Measurements from ENCODE around the gene FCN2.

Gene FCN2

DNA sequence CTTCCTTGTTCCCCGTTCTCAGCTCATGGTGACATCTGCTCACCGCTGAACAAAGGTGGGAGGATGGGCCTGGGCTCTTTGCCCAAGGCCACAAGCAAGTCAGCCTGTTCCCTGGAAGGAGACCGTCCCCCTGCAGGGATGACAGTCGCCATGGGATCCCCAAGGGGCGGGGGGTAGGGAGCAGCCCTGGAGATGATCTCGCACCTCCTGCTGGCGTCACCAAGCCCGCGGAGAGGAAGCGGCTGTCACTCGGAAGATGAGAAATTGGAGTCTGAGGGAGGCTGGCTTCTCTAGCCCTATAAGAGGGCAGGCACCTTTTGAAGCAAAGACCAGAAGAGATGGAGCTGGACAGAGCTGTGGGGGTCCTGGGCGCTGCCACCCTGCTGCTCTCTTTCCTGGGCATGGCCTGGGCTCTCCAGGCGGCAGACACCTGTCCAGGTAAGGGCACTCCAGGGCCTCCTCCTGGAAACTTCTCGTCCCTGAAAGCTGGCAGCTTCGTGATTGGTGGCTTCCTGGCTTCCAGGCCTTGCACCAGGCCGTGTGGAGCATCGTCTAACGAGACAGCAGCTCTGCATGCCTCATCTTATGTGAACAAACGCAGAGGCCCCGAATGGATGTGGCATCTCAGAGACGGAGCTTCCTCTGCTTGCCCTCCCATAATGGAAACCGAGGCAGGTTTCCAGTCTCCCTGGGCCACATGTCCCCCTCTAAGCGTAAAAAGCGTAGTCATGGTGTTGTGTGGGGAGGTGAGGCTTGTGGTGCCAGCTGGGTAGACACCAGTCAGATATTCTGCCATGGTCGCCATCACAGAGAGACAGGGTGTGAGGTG lies at the start of gene FCN2:
FCN2 (plus strand) TSS at position 327 of the 829 bp plus-strand sequence; CDS start at position 339, 12 bp downstream.
- DNase-seq (ENCODE audit: low read depth): no peak

DNA sequence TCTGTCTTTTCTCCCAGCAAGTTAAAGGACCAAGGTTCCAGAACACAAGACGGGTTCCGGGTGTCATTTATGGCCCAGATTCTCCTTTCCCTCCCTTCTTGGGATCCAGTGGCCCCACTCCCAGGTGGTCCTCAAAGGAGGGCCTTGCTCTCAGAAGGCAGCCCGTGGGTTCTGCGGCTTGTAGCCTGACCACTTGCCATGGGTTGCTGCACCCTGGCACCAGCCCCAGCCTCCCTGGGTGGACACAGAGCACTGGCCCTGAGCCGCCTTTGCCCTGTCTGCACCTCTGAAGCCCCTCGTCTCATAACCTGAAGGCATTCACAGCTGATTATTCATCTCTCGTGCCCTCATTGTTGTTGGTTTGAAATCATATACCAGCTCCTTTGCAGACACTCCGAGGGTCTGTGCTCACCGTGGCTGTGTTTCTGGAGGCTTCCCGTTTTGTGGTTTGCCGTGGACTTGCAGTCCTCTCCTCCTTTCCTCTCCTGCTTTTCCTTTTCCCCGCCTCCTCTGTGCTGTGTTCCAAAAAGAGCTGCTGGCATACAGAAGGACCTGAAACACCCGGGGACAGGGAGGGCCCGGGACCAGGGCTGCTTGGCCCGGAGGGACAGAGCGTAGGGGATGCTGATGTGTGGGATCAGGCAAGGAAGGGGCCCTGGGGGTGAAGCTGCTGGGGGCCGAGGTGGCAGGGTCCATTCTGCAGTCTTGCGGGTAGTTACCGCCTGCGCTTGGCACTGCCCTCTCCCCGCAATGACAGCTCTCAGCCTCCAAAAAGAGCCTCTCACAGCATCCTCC lies 49.5 kb upstream of the FCN2 start:
- no peak for DNase-seq (ENCODE audit: low read depth)

DNA sequence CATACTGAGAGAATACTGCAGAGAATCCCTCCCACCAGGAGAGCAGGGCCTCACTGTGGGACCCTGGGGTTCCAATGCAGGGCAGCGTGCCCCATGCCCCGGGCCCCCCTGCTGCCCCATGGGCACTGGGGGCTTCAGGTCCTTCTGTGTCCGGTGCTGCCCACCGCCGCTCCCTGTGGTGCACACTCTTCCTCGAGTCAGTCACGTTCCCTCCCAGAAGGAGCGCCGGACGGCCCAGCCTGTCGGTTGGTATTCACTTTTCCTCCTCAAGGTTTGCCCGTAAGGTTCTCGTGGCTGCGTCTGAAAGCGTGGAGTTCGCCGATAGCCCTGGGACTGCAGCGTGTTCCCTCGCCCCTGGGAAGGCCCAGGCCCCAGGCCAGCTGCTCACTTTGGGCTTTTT lies 48.1 kb upstream of the FCN2 start:
- DNase-seq (ENCODE audit: low read depth): no peak

DNA sequence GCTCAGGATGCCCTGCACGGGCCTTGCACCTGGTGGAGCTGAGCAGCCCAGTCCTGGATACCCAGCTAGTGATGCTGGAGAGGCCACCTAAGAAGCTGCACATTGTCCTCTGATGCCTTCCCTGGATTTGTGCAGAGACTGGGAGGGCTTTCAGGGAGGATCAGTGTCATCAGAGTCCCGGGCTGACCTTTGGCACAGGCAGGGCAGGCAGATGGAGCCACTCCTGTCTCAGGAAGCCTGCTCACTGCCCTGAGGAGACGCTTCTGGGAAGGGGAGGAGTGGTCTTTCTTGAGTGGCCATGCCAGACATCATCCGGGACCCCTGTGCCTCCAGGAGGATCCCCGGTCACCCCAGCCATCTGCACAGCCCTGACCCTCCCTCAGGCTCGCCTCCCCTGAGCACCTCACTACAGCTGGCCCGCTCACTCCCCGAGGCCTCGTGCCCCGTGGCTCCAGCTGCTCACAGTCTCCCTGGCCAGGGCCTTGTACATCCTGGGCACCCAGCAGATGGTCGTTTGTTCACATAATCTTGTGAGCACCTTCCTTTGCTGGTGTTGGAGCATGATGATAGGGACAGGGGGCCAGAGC lies 47.2 kb upstream of the FCN2 start:
- no peak for DNase-seq (ENCODE audit: low read depth)

DNA sequence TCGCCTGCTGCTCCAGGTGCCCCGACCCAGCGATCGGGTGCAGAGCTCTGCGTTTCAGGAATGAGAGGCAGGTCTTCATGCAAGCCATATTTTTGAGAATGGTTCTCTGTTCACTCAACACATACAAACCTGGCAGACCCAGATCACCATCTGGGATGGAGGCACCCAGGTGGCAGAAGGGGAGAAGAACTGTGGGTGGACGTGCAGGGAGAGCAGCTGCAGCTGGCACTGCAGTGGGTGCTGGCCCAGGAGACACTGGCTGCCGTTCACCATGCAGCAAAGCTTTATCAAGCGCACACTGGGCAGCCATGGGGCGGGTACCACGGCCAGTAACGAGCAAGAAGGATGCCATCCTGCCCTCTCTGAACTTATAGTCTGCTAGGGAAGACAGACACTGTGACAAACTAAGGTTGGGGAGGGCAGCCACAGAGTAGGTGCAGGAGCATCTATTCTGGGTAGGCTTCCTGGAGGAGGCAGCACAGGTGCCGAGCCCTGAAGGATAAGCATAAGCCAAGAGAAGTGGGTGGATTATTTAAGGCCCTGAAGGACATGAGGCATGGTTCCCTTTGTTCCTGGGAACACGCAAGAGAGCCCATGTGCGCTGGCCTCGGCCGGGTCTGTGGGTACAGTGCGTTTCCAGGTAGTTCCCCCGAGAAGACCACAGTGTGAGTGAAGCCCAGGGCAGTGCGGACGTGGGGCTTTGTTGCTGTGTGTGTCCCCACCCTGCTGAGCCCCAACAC lies 46.2 kb upstream of the FCN2 start:
- no peak for DNase-seq (ENCODE audit: low read depth)

DNA sequence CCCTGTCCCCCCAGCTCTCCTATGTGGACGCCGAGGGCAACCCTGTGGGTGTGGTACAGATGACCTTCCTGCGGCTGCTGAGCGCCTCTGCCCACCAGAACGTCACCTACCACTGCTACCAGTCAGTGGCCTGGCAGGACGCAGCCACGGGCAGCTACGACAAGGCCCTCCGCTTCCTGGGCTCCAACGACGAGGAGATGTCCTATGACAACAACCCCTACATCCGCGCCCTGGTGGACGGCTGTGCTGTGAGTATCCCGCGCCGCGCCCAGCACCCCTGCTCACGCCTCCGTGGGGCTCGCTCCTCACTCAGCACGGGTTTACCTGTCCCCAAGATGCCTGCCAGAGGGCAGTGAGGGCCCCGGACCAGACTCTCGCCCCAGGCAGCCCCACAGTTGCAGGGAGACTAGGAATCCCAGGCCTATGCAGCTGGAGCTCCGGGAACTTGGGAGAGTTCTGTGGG lies 45.6 kb upstream of the FCN2 start:
- DNase-seq (ENCODE audit: low read depth): no peak

DNA sequence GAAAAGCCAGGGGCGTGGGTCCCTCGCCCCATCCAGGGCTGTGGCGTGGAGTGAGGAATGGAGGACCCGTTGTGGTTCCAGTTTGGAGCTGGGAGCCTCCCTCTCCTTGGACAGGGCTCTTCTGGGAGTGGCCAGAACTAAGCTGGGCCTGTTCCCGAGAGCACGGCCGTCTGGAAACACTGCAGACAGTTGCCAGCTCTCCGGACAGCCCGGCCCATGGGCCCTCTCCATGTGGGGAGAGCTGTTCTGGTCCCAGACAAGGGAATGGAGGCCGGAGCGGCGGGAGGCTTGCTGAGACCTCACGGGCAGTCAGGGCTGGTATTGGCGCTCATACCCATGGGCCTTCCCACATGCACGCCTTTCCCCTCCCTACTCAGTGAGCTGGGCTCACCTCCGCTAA lies 45.2 kb upstream of the FCN2 start:
- DNase-seq (ENCODE audit: low read depth): no peak

DNA sequence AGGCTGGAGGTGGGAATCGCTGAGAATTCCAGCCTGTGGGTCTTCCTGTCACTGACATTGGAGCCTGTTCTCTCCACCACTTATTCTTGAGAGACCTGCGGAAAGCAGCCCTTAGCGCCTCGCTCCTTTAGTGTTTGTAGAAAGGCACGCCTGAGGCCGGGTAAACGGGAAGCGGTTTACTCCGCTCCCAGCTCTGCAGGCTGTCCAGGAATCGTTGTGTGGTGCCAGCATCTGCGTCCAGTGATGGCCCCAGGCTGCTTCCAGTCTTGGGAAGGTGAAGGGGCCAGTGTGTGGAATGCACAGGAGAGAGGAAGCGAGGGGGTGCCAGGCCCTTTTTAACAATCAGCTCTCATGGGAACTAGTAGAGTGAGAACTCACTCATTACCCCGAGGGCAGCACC lies 44.6 kb upstream of the FCN2 start:
- DNase-seq (ENCODE audit: low read depth): no peak

DNA sequence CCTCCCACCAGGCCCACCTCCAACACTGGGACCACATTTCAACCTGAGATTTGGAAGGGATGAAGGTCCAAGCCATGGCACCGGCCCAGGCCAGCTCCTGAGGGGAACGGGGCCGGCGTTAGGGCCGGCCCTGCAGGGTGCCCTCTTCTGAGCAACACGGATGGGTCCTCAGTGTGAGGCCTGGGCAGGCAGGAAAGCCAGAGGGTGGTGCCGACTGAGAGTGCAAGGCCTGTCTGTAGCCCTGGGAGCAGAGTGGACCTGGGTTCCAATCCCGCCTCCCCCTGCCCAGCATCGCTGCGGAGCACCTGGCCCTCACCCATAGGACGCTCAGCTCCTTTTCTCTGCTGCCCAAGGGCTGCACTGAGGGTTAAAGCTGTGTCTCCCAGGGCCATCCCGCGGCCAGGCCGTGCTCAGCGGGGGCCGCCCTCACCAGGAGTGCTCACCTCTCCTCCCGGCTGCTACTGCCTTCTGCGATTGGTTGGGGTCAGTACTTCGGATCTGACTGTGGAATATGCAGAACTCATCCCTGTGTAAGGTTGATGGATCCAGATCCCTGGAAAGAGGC lies 44.1 kb upstream of the FCN2 start:
- DNase-seq (ENCODE audit: low read depth): no peak

DNA sequence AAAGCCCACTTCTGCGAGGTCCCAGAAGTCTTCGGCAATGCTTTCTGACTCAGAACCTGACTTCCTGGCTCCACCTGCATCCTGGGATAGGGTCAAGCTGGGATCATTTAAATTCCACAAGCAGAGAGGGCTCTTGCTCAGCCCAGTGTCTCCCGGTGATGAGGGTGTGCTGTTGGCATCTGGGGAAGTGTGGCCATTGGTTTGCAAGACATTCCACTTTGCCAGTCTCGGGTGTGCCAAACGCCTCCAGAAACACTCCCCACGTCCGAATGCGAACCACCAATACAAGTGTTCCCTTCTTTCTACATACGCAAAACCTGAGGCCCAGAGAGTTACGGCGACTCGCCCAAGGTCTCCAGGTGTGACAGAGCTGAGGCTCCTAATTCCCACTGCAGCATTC lies 43.1 kb upstream of the FCN2 start:
- no peak for DNase-seq (ENCODE audit: low read depth)

DNA sequence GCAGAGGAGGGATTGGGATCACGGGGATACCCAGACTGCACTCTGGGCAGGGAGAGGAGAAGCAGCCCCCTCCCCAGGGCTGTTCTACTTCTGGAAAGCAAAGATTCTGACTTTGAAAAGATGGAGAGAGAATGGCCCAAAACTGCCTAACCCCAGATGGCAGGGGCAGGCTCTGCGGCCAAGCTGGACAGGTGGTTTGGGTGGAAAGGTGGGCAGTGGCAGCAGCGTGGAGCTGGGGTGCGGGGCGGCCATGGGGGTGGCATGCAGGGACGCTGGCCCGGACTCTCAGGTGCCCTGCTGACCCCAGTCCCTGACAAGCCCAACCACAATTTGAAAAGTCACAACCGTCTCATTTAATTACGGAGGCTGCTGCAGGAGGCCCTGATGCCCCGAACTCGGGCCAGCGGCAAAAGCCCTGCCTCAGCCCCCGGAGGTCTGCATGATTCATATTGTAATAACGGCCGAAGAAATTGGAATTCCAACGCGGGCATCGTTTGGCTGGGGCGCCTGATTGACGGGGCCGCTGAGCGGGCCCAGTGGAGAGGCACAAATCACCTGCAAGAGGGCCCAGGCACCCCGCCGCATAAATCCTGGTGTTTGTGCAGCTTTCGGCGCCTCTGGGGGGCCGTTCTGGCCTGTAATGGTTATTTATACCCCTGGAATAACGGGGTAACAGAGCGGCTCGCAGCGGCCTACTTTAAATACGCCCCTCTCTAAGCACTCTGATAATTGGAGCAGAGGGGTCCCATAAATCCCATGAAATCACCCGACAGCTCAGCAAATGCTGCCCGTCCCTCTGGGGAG lies 41.8 kb upstream of the FCN2 start:
- no peak for DNase-seq (ENCODE audit: low read depth)

DNA sequence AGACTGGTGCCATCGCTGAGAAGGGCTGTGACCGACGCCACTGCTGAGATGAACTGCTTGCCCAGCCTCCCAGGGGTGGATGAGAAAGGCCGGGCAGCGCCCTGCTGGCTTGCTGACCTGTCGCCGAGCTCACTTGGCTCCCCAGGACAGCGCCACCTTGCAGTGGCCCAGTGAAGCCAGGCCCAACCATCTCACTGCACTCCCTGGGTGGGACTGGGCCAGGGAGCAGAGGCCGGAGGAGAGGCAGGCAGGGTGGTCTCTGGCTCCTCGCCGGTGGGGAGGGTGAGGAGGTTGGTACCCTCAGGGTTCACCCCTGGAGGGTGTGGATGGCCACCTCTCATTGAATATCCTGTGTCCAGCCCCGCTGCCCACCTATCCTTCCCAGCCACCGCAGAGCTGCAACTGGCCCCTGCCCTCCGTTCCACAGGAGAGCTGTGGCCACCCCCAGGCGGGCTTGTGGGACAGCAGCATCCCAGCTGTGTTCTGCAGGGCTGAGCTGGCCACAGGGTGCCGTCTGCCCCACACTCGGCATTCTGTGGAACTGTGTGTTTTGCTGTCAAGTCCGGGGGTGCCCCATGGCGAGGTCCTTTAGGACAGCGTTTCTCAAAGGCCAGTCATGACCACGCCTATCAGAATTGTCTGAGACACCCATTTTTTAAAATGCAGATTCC lies 41.0 kb upstream of the FCN2 start:
- no peak for DNase-seq (ENCODE audit: low read depth)

DNA sequence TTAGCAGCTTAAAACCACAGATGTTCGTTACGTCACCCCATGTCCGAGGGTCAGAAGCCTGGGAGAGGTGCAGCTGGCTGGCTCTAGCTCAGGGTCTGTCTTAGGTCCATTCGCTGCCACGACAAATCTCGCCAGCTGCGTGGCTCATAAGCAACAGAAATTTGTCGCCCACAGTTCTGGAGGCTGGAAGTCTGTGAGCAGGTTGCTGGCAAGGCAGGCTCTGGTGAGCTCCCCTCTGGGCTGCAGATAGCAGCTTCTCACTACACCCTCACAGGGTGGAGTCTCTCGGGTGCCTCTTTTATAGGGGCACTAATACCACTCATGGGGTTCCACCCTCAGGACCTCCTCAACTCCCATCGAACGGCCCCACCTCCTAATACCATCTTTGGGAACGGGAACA lies 40.1 kb upstream of the FCN2 start:
- no peak for DNase-seq (ENCODE audit: low read depth)

DNA sequence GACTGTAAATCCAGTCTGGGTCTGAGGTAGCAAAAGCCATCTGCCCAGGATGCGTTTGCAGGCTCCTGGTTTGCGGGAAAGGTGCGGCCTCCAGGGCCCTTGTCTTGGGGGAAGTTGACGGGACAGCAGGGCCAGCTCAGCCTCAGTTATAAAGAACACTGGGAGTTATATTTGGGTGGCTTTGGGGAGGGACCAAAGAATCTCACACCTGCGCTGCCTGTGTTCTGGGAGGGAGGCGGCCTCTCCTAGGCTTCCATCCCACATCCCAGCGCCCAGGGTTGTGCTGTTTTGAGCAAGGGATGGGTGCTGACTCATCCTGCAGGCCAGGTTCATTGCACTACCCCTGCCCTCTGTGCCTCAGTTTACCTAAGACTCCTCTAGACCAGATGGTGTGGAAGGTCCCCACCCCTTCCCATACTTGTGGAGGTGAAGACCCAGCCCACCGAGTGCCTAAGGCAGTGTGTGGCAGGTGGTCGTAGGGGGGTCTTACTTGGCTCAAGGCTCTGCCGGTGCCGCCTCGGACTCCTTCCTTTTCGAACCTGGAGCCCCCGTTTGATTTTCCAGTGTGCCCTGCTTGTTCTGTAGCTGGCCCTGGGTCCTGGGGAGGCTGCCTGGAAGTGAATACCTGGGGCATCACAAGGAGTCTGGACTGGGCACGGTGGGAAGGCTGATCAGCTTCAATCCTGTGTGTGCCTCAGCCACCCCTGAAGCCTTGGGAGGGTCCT lies 39.3 kb upstream of the FCN2 start:
- no peak for DNase-seq (ENCODE audit: low read depth)

DNA sequence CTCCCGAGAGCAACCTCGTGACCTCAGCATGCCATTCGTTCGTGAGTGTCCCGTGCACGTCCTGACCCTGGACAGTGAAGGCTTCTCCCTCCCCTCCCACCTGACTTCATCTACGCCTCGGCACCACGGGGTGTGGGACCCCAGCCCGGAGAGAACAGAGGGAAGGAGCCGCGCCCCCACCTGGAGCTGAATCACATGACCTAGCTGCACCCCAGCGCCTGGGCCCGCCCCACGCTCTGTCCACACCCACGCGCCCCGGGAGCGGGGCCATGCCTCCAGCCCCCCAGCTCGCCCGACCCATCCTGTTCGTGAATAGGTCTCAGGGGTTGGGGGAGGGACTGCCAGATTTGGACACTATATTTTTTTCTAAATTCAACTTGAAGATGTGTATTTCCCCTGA lies 38.3 kb upstream of the FCN2 start:
- DNase-seq (ENCODE audit: low read depth): no peak

DNA sequence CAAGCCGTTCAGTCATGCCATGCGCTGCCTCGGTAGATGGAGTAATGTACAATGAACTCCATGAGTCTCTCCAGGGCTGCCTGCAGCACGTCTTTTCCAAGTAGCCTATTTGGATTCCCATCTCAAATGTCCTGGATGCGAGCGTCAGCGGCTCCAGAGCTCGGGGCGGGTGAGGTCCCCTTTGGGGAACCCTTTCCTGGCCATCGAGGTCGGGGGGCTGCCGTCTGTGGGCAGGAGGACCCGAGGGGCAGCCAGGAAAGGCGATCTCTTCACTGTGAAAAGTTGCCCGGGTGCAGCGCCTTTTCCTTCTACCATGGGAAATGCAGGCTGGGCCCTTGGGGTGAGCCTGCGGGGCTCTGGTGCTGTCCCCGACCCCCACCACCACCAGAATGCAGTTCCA lies 36.9 kb upstream of the FCN2 start:
- DNase-seq (ENCODE audit: low read depth): no peak

DNA sequence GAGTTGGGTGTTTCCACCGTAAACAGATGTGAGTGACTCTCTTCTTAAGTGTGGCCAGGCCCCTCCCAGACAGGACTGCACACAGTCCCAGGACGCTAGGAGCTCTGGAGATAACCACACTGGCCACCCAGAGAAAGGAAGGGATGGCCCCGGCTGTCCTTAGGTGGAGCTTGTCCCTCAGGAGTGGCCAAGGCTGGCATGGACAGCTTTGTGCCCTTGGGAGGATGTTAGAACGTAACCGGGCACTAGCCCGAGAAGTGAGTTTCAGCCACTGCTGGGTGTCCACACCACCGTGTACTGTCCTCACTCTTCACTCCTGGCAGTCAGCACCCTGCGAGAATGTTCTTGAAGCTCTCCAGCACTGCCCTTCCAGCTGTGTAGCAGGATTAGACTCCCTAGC lies 35.8 kb upstream of the FCN2 start:
- no peak for DNase-seq (ENCODE audit: low read depth)

DNA sequence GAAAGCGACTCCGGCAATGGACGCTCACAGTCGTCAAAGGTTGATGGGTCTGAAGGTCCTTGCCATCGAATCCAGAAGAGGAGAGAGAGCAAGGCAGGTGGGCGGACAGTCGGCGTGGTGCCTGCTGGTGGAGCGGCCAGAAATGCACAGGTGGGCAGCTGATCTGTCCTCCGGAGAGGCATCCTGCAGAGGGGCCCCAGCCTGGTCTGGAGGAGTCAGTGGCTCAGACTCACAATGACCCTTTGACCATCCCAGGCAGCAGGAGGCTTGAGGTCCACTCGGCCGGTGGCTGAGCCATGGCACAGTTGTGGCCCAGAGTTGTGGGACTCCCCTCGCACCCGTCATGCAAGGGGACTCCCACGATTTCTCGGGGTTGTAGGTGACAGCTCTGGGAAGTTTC lies 34.4 kb upstream of the FCN2 start:
- no peak for DNase-seq (ENCODE audit: low read depth)

DNA sequence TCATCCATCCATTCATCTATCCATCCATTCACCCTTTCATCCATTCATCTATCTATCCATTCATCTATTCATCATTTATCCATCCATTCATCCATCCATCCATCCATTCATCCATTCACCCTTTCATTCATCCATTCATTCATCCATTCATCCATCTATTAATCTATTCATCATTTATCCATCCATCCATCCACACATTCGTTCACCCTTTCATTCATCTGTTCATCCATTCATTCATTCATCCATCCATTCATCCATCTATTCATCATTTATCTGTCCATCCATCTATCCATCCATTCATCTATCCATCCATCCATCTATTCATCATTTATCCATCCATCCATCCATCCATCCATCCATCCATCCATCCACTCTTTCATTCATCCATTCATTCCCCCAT lies 33.9 kb upstream of the FCN2 start:
- DNase-seq (ENCODE audit: low read depth): no peak

DNA sequence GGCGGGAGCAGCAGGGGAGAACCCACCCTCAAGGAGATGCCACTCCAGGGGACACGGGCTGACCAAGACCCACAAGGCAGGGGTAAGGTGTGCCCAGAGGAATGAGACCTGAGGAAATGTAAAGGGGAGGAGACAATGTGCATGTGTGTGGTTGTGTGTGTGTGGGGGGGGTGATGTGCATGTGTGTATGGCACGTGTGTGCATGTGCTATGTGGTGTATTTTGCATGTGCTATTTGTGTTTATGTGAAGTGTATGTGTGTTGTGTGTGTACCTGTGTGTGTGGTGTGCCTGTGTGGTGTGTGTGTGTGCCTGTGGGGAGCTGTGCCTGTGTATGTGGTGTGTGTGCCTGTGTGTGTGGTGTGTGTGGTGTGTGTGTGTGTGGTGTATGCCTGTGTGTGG lies 33.5 kb upstream of the FCN2 start:
- DNase-seq (ENCODE audit: low read depth): no peak

Measured in stimulated activated CD8-positive, alpha-beta memory T cell treated with anti-CD3 and anti-CD28 coated beads, Interleukin-15, amount 100 ng/mL, for 24 hours (primary cell).